Fibroblast of mammary gland (primary cell): ENCODE measurements around the gene GLRX3.
A peak's percentile ranks its signal among the peaks of the same experiment; 100 is the strongest.
"Not testable (repeated sequence)": the region's sequence is repeated elsewhere in the genome, so short reads cannot be mapped to it uniquely, and the experiment has no call there.

ENCODE experiments used
- DNase-seq: peaks from one replicate; pipeline ENCODE4 v3.0.0-alpha.2; 2010; ENCODE audit warnings: low read depth
- H3K4me3 ChIP-seq: 2 replicates; pipeline ENCODE4 v1.5.1; 2011; ENCODE audit warnings: low read depth, mild to moderate bottlenecking, low read length, moderate library complexity; ENCODE audit not compliant: control insufficient read depth
- TF ChIP-seq, protein P1 (sequence below): conservative IDR thresholded peaks from 2 replicates; pipeline ENCODE4 v1.5.1; 2011; ENCODE audit warnings: low read depth, low read length, inconsistent platforms; ENCODE audit not compliant: control insufficient read depth, insufficient read depth

GLRX3 gene

GRCh38 chr10:130110246-130111112 is 25.7 kb upstream of the GLRX3 start, which contains the start of gene C10orf143:
Gene C10orf143, minus strand, starts transcription at chr10:130110830. Its CDS starts 58 bp downstream, at chr10:130110772.
- DNase-seq = peak; percentile 95
- peak within 1 kb of the TSS; percentile 74 for H3K4me3 ChIP-seq
- TF ChIP-seq, protein P1, sequence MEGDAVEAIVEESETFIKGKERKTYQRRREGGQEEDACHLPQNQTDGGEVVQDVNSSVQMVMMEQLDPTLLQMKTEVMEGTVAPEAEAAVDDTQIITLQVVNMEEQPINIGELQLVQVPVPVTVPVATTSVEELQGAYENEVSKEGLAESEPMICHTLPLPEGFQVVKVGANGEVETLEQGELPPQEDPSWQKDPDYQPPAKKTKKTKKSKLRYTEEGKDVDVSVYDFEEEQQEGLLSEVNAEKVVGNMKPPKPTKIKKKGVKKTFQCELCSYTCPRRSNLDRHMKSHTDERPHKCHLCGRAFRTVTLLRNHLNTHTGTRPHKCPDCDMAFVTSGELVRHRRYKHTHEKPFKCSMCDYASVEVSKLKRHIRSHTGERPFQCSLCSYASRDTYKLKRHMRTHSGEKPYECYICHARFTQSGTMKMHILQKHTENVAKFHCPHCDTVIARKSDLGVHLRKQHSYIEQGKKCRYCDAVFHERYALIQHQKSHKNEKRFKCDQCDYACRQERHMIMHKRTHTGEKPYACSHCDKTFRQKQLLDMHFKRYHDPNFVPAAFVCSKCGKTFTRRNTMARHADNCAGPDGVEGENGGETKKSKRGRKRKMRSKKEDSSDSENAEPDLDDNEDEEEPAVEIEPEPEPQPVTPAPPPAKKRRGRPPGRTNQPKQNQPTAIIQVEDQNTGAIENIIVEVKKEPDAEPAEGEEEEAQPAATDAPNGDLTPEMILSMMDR = no peak

DNA sequence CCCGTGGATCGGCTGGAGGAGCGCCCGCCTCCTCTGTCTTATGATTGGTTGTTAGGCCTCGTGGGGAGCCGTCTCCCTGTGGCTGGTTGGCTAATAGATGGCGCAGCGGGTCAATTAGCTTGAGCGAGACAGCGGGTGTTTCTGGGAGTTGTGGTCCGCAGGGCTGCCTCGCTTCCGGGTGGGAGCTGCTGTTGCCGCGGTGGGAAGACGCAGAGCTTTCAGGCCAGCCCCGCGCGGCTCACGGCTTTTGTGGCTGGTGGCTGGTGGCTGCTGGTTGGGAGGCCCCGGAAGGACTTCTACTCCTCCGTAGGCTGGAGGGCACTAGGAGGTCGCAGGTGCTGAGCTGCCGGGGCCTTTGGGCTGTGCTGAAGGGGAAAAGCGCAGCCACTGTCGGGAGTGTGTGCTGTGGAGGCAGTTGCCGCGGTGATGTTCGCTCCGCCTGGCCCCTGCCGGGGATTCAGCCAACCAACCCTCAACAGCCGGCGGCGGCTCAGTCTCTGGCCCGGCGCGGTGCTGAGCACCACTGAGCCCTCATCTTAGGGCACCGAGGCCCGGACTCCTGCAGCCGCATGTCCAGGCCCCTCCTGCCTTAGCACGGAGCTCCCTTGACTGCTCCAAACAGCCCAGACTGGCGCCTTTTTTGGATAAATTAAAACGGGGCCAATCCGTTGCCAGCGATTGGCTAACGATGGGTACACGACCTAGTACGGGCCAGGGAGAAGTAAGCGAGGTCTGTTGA is 24.9 kb upstream of the GLRX3 start:
- DNase-seq = peak; percentile 97
- TF ChIP-seq, protein P1 = no peak
- H3K4me3 ChIP-seq = peak overlapping the region; percentile 74

- peak overlapping the region; percentile 74 for H3K4me3 ChIP-seq
- peak; percentile 7 for DNase-seq
- TF ChIP-seq, protein P1 = no peak
These were observed 24.4 kb upstream of the GLRX3 start for GRCh38 chr10:130111852-130112180.

DNA sequence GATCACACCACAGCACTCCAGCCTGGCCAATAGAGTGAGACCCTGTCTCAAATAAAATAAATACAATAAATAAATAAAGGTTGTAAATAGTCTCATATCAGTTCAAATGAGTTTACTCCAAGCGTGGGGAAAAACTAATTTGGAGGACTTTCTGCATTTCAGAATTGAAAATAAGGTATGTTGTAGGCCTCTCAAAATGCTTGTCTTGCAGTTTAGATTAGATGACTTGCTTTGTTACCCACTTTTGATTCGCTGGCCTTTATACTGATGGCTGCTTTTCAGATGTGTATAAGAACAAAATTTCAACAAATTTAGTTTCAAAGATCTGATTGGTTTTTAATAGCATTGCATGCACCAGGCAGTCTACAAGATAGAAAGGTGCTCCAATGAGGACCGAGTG is 23.4 kb upstream of the GLRX3 start:
- TF ChIP-seq, protein P1 = no peak
- H3K4me3 ChIP-seq = no peak overlapping the region
- DNase-seq = no peak

- not testable (repeated sequence) for DNase-seq, H3K4me3 ChIP-seq
These were observed 19.2 kb upstream of the GLRX3 start for GRCh38 chr10:130116942-130117341.

DNA sequence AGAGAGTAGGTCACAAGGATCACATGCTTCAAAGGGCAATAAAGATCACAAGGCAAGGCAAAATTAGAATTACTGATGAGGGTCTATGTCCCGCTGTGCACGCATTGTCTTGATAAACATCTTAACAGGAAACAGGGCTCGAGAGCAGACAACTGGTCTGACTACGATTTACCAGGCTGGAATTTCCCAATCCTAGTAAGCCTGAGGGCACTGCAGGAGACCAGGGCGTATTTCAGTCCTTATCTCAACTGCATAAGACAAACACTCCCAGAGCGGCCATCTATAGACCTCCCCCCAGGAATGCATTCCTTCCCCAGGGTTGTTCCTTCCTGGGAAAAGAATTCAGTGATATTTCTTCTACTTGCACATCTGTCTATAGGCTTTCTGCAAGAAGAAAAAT is 18.7 kb upstream of the GLRX3 start:
- not testable (repeated sequence) for H3K4me3 ChIP-seq, DNase-seq

- DNase-seq = no peak
- TF ChIP-seq, protein P1 = no peak
- no peak overlapping the region for H3K4me3 ChIP-seq
These were observed 14.6 kb upstream of the GLRX3 start for GRCh38 chr10:130121486-130122079.
